GM21447 (cell line): ENCODE data around the gene CAGE1.

Experiments
- ATAC-seq: cut with Tn5 transposase; IDR thresholded peaks from one replicate; pipeline ENCODE4 v1.9.1; 2021; ENCODE audit not compliant: unreplicated experiment

The CAGE1 gene

GRCh38 chr6:7389451-7390225 is at the start of gene CAGE1, which contains the start of gene RIOK1:
CAGE1 (minus strand) TSS chr6:7389742; CDS start chr6:7387173, 2,569 bp downstream.
RIOK1 (plus strand) TSS chr6:7389808; CDS start chr6:7390003, 195 bp downstream.
- peak; percentile 97 for ATAC-seq

- ATAC-seq, result no peak
These were observed 49.7 kb upstream of the CAGE1 start for GRCh38 chr6:7439228-7439627.

- no peak for ATAC-seq
These were observed 48.5 kb upstream of the CAGE1 start for GRCh38 chr6:7438011-7438410.

GRCh38 chr6:7434672-7435071 is 45.1 kb upstream of the CAGE1 start:
- ATAC-seq, result no peak

GRCh38 chr6:7433121-7433617 is 43.6 kb upstream of the CAGE1 start:
- no peak for ATAC-seq

- no peak for ATAC-seq
These were observed 43.0 kb upstream of the CAGE1 start for GRCh38 chr6:7432391-7433120.

- no peak for ATAC-seq
These were observed 42.3 kb upstream of the CAGE1 start for GRCh38 chr6:7431674-7432390.

- ATAC-seq, result no peak
These were observed 41.8 kb upstream of the CAGE1 start for GRCh38 chr6:7431313-7431673.

GRCh38 chr6:7426447-7427169 is 37.1 kb upstream of the CAGE1 start:
- ATAC-seq, result no peak

GRCh38 chr6:7425808-7426190 is 36.3 kb upstream of the CAGE1 start:
- no peak for ATAC-seq

GRCh38 chr6:7424967-7425807 is 35.6 kb upstream of the CAGE1 start:
- ATAC-seq, result no peak

- ATAC-seq, result no peak
These were observed 34.5 kb upstream of the CAGE1 start for GRCh38 chr6:7424058-7424457.

- ATAC-seq, result no peak
These were observed 31.5 kb upstream of the CAGE1 start for GRCh38 chr6:7421066-7421465.

- ATAC-seq, result no peak
These were observed 29.5 kb upstream of the CAGE1 start for GRCh38 chr6:7419065-7419464.

GRCh38 chr6:7418238-7418905 is 28.8 kb upstream of the CAGE1 start:
- no peak for ATAC-seq

- ATAC-seq, result no peak
These were observed 28.1 kb upstream of the CAGE1 start for GRCh38 chr6:7417684-7418083.

GRCh38 chr6:7414811-7415210 is 25.3 kb upstream of the CAGE1 start:
- ATAC-seq, result no peak

- no peak for ATAC-seq
These were observed 23.7 kb upstream of the CAGE1 start for GRCh38 chr6:7413151-7413823.

GRCh38 chr6:7411328-7411727 is 21.8 kb upstream of the CAGE1 start:
- no peak for ATAC-seq
